NCI-H1417 treated with DMSO at 0.1 percent for 48 hours (cell line): Measurements from ENCODE around the gene RHOF.

Experiments used
- DNase-seq: peaks from one replicate; lab custom pipeline; 2025; lab: John Stamatoyannopoulos, UW

The RHOF gene, protein sequence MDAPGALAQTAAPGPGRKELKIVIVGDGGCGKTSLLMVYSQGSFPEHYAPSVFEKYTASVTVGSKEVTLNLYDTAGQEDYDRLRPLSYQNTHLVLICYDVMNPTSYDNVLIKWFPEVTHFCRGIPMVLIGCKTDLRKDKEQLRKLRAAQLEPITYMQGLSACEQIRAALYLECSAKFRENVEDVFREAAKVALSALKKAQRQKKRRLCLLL

GRCh38 chr12:121793440-121793837, at the start of gene RHOF:
Gene RHOF (minus strand): TSS chr12:121793688. CDS start chr12:121793633, 55 bp downstream.
- no peak for DNase-seq

DNA sequence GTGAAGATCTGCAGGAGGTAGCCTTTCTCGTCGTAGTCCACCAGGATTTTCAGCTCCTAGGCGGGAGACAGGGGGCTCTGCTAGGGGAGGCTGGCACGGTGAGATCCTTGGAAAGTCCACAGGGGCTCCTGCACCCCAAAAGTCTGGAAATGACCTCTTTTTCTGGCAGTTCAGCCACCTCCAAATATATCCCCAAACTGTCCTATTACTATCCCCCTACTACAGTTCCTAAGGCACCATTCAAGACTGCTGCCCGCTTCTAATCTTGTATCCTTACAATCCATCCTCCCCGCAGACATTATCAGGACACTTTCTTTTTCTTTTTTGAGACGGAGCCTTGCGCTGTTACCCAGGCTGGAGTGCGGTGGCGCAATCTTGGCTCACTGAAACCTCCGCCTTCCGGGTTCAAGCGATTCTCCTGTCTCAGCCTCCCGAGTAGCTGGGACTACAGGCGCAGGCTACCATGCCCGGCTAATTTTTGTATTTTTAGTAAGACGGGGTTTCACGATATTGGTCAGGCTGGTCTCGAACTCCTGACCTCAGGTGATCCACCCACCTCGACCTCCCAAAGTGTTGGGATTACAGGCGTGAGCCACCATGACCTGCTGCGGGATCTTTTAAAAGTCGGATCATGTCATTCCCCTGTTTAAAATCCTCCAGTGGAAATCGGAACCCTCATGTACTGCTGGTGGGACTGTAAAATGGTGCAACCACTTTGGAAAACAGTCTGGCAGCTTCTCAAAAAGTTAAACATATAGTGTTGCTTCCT, 46.7 kb upstream of the RHOF start:
- no peak for DNase-seq

GRCh38 chr12:121839106-121839992, 45.9 kb upstream of the RHOF start:
- DNase-seq: peak; percentile 69

GRCh38 chr12:121838126-121838525, 44.6 kb upstream of the RHOF start:
- DNase-seq: no peak

DNA sequence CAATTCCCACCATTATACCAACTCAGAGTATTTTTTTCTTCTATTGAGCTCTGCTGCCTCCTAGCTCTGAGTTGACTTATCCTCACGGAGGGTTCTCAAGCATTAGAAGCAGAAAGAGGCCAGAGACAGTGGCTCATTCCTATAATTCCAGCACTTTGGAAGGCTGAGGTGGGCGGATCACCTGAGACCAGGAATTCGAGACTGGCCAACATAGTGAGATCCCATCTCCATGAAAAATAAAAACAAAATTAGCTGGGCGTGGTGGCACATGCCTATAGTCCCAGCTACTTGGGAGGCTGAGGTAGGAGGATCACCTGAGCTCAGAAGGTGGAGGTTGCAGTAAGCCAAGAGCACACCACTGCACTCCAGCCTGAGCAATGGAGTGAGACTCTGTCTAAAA, 44.2 kb upstream of the RHOF start:
- DNase-seq: no peak

- no peak for DNase-seq
Measured at GRCh38 chr12:121831571-121832245, 38.2 kb upstream of the RHOF start.

GRCh38 chr12:121830588-121831265, 37.2 kb upstream of the RHOF start:
- no peak for DNase-seq

- no peak for DNase-seq
Measured at GRCh38 chr12:121830134-121830533, 36.6 kb upstream of the RHOF start.

DNA sequence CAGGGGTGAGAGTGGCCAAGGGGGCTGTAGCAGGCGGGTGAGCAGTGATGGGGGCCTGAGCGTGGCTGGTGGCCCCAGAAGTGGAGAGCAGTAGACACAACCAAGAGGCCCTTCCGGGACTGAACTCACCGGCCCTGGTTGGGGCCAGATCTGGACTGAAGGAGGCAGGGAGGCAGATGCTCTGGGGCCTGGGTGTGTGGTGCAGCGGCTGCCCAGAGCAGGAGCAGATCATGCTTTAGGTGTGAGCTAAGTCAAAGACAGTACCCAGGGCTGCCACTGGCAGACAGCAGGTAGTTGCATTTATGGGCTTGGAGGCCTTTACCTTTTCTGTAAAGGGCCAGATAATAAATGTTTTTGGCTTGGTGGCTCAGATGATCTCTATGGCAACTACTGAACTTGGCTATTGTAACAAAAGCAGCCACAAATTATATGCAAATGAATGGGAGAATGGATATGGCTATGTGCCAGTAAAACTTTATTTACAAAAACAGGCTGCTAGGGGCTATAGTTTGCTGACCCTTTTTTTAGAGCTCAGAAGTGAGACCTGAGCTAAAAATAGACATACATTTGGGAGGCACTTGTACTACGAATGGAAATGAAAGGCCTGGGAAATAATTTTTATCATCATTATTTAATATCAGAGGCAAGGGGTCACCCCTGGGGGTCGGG, 35.9 kb upstream of the RHOF start:
- DNase-seq: no peak

- DNase-seq: no peak
Measured at GRCh38 chr12:121828826-121829225, 35.3 kb upstream of the RHOF start.

GRCh38 chr12:121828306-121828705, 34.8 kb upstream of the RHOF start:
- no peak for DNase-seq

- no peak for DNase-seq
Measured at GRCh38 chr12:121827351-121828099, 34.0 kb upstream of the RHOF start.

GRCh38 chr12:121826318-121827150, 33.0 kb upstream of the RHOF start:
- DNase-seq: no peak

DNA sequence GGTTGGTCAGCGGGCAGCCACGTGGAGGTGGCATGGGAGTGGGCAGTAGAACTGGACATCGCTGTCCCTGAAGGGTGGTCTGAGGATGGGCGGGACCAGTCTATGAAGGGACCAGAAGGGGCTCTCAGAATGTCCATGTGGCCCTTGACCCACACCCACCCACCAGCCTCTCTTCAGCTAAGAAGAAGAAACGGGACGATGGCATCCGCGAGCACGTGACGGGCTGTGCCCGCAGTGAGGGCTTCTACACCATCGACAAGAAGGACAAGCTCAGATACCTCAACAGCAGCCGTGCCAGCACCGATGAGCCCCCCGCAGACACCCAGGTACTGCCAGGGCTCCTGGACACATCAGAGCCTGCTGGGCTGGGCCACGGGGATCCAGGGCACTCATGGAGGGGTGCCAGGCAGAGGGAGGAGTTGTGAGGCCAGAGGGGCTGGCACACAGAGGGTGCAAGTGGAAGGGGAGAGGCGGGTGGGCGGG, 31.6 kb upstream of the RHOF start:
- DNase-seq: no peak

DNA sequence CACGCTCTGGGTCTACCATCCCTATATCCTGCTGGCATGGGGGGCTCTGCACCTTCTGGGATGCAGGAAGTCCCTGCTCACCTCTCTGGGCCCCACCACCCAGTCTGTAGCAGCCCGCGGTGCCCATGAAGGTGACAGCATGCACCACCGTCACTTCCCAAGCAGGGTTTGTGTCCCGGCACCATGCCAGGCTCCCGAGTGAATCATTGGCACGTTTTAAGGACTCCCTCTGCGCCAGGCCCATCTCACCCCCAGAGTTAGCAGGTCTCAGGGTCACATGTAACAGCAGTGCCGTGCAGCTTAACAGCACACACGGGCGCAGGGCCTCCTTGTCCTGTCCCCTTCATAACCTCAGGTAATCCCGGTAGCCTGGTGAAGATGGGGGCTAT, 30.2 kb upstream of the RHOF start:
- DNase-seq: no peak

GRCh38 chr12:121823101-121823726, 29.7 kb upstream of the RHOF start:
- DNase-seq: no peak

DNA sequence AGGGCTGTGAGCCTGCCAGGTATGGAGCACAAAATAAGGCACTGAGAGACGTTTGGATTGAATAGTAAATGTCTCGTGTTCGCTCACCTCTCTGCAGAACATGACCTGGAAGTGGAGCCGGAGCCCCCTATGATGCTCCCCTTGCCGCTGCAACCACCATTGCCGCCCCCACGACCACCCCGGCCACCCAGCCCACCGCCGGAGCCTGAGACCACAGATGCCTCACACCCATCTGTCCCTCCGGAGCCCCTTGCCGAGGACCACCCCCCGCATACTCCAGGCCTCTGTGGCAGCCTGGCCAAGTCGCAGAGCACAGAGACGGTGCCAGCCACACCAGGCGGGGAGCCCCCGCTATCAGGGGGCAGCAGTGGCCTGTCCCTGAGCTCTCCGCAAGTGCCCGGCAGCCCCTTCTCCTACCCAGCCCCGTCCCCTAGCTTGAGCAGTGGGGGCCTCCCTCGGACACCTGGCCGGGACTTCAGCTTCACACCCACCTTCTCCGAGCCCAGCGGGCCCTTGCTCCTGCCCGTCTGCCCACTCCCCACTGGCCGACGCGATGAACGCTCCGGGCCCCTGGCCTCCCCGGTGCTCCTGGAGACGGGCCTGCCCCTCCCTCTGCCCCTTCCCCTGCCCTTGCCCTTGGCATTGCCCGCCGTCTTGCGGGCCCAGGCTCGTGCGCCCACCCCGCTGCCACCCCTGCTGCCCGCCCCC, 29.1 kb upstream of the RHOF start:
- no peak for DNase-seq

GRCh38 chr12:121820056-121820455, 26.6 kb upstream of the RHOF start:
- DNase-seq: no peak
